ENCODE results near the gene IFNAR1.

IFNAR1 gene

GRCh38 chr21:33308586-33309490 lies 15.9 kb upstream of the IFNAR1 start:
- TF ChIP-seq EZH2phosphoT487 (IDR thresholded peaks at IDR 0.05; ENCODE audit: borderline replicate concordance) = no peak
- peak; percentile 65 for TF ChIP-seq CTCF (conservative IDR thresholded peaks at IDR 0.05; ENCODE audit: low read length)
- Histone ChIP-seq H3K79me2 (ENCODE audit: insufficient read depth, low read length) (no peaks in the 10 kb centered on the region), H3K4me3 (ENCODE audit: low read length, poor library complexity, severe bottlenecking) (peak overlapping the region; percentile 52), H4K20me1 (ENCODE audit: insufficient read depth, low read length, poor library complexity, severe bottlenecking) (no peaks in the 10 kb centered on the region), H3K9me3 (ENCODE audit: insufficient read depth, low read depth, low read length) (0 out of 2 replicates have a peak, but pooled peaks cover 3% of the 10 kb centered on the region), H3K4me1 (ENCODE audit: insufficient read depth, low read length, poor library complexity, severe bottlenecking) (peaks cover 54% of the 10 kb centered on the region), H2AFZ (ENCODE audit: low read length) (peak overlapping the region; percentile 5), H3K9me2 (replicated peaks; ENCODE audit: low read depth, low read length) (no peaks in the 10 kb centered on the region), H3K36me3 (ENCODE audit: insufficient read depth, low read length) (no peaks in the 10 kb centered on the region), H3K9ac (ENCODE audit: low read depth, low read length, poor library complexity, severe bottlenecking) (peak overlapping the region; percentile 58), H3K4me2 (ENCODE audit: low read depth, low read length, poor library complexity, severe bottlenecking) (peak overlapping the region; percentile 68), H3F3A (ENCODE audit: low read depth) (peaks cover 21% of the 10 kb centered on the region), H3K27me3 (ENCODE audit: insufficient read depth, low read length, poor library complexity, severe bottlenecking) (no peaks in the 10 kb centered on the region)

DNA sequence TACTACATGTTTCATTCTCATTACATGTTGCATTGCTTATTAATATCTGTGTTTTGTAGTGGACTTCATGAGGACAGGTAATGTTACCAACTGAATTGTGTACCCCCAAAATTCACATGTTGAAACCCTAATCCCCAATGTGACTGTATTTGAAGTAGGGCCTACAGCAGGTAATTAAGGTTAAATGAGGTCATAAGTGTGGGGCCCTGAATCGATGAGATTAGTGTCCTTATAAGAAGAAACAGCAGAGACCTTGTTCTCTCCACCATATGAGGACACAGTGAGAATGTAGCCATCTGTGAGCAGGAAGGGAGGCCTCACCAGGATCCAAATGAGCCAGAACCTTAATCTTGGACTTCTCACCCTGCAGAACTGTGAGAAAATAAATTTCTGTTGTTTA lies 15.0 kb upstream of the IFNAR1 start:
- Histone ChIP-seq H3K27me3 (ENCODE audit: insufficient read depth, low read length, poor library complexity, severe bottlenecking) (no peaks in the 10 kb centered on the region), H3K4me1 (ENCODE audit: insufficient read depth, low read length, poor library complexity, severe bottlenecking) (peaks cover 44% of the 10 kb centered on the region), H3K4me2 (ENCODE audit: low read depth, low read length, poor library complexity, severe bottlenecking) (peak overlapping the region; percentile 68), H3F3A (ENCODE audit: low read depth) (peaks cover 21% of the 10 kb centered on the region), H2AFZ (ENCODE audit: low read length) (no peak overlapping the region), H3K9ac (ENCODE audit: low read depth, low read length, poor library complexity, severe bottlenecking) (peak overlapping the region; percentile 58), H3K9me3 (ENCODE audit: insufficient read depth, low read depth, low read length) (0 out of 2 replicates have a peak, but pooled peaks cover 3% of the 10 kb centered on the region), H3K79me2 (ENCODE audit: insufficient read depth, low read length) (no peaks in the 10 kb centered on the region), H3K36me3 (ENCODE audit: insufficient read depth, low read length) (no peaks in the 10 kb centered on the region), H4K20me1 (ENCODE audit: insufficient read depth, low read length, poor library complexity, severe bottlenecking) (no peaks in the 10 kb centered on the region), H3K9me2 (replicated peaks; ENCODE audit: low read depth, low read length) (no peaks in the 10 kb centered on the region), H3K4me3 (ENCODE audit: low read length, poor library complexity, severe bottlenecking) (no peak overlapping the region)
- TF ChIP-seq CTCF (conservative IDR thresholded peaks at IDR 0.05; ENCODE audit: low read length) (no peak), EZH2phosphoT487 (IDR thresholded peaks at IDR 0.05; ENCODE audit: borderline replicate concordance) (no peak)

- H3K9ac ChIP-seq (ENCODE audit: low read depth, low read length, poor library complexity, severe bottlenecking) = no peak overlapping the region
- 0 out of 2 replicates have a peak, but pooled peaks cover 3% of the 10 kb centered on the region for H3K9me3 ChIP-seq (ENCODE audit: insufficient read depth, low read depth, low read length)
- H3K27me3 ChIP-seq (ENCODE audit: insufficient read depth, low read length, poor library complexity, severe bottlenecking) = no peaks in the 10 kb centered on the region
- H3K4me1 ChIP-seq (ENCODE audit: insufficient read depth, low read length, poor library complexity, severe bottlenecking) = peaks cover 27% of the 10 kb centered on the region
- no peaks in the 10 kb centered on the region for H3K36me3 ChIP-seq (ENCODE audit: insufficient read depth, low read length)
- H4K20me1 ChIP-seq (ENCODE audit: insufficient read depth, low read length, poor library complexity, severe bottlenecking) = no peaks in the 10 kb centered on the region
- no peaks in the 10 kb centered on the region for H3K9me2 ChIP-seq (replicated peaks; ENCODE audit: low read depth, low read length)
- no peak overlapping the region for H3K4me3 ChIP-seq (ENCODE audit: low read length, poor library complexity, severe bottlenecking)
- no peak overlapping the region for H3K4me2 ChIP-seq (ENCODE audit: low read depth, low read length, poor library complexity, severe bottlenecking)
- H3K79me2 ChIP-seq (ENCODE audit: insufficient read depth, low read length) = no peaks in the 10 kb centered on the region
- peak overlapping the region; percentile 16; the same call in 1 of the 2 replicates for H2AFZ ChIP-seq (ENCODE audit: low read length)
- TF ChIP-seq EZH2phosphoT487 (IDR thresholded peaks at IDR 0.05; ENCODE audit: borderline replicate concordance) (no peak), CTCF (conservative IDR thresholded peaks at IDR 0.05; ENCODE audit: low read length) (no peak)
- H3F3A ChIP-seq (ENCODE audit: low read depth) = peaks cover 21% of the 10 kb centered on the region
Measured at GRCh38 chr21:33312121-33312520, 12.6 kb upstream of the IFNAR1 start.

Measured in Loucy (cell line).